Natural killer cell (primary cell): ENCODE measurements around the gene ANKLE2. TPM values are rescaled to one million over a fixed set of nuclear protein-coding genes. Genes with fewer than 3 reads are reported as not detected.
"Not testable (repeated sequence)": the region's sequence is repeated elsewhere in the genome, so short reads cannot be mapped to it uniquely, and the experiment has no call there.

Experiments used
- ATAC-seq, 3 donors: fragments of 150-1000 bp in 2 of 3; fragments of 200-7000 bp in 1 of 3; cut with Tn5 transposase; 1 replicate in 1 of 3; 2 replicates in 2 of 3; pipeline ENCODE4 v1.10.0; 2021; ENCODE audit warnings: mild to moderate bottlenecking in 2 of 3, moderate library complexity in 2 of 3
- DNase-seq, 2 donors: peaks; one replicate each; pipeline versions ENCODE4 v3.0.0 to v3.0.0-alpha.2; 2013 to 2021; ENCODE audit warnings: mixed read lengths in 1 of 2
- H3K27ac ChIP-seq: one replicate; pipeline ENCODE4 v1.5.1; 2013; ENCODE audit warnings: mild to moderate bottlenecking, low read length
- H3K27me3 ChIP-seq: one replicate; pipeline ENCODE4 v1.6.1; 2013; ENCODE audit warnings: low read length; ENCODE audit not compliant: control insufficient read depth, insufficient read depth
- H3K36me3 ChIP-seq: one replicate; pipeline ENCODE4 v1.6.1; 2013; ENCODE audit warnings: low read length; ENCODE audit not compliant: control insufficient read depth, insufficient read depth
- H3K4me1 ChIP-seq: one replicate; pipeline ENCODE4 v1.6.1; 2013; ENCODE audit warnings: low read length; ENCODE audit not compliant: control insufficient read depth, insufficient read depth
- H3K4me3 ChIP-seq: one replicate; pipeline ENCODE4 v1.5.1; 2013; ENCODE audit warnings: low read length
- H3K9me3 ChIP-seq: one replicate; pipeline ENCODE4 v1.6.1; 2013; ENCODE audit warnings: low read length; ENCODE audit not compliant: control insufficient read depth, insufficient read depth
- H3K27ac Mint-ChIP-seq, 2 donors: one replicate each; pipeline ENCODE4 v1.8.0; 2022; ENCODE audit warnings: mild to moderate bottlenecking in 2 of 2, mixed read lengths in 2 of 2, moderate library complexity in 1 of 2
- H3K27me3 Mint-ChIP-seq, 2 donors: one replicate each; pipeline ENCODE4 v1.8.0; 2022; ENCODE audit warnings: low read depth in 2 of 2, mixed read lengths in 2 of 2
- H3K36me3 Mint-ChIP-seq: one replicate; pipeline ENCODE4 v1.8.0; 2022; ENCODE audit warnings: mixed read lengths
- H3K4me1 Mint-ChIP-seq, 2 donors: one replicate each; pipeline ENCODE4 v1.8.0; 2022; ENCODE audit warnings: mixed read lengths in 2 of 2
- H3K4me3 Mint-ChIP-seq: one replicate; pipeline ENCODE4 v1.8.0; 2022; ENCODE audit warnings: mild to moderate bottlenecking, moderate library complexity, mixed read lengths
- H3K9me3 Mint-ChIP-seq, 2 donors: one replicate each; pipeline ENCODE4 v1.8.0; 2022; ENCODE audit warnings: mixed read lengths in 2 of 2
- CTCF ChIP-seq: fragments of 200-600 bp; IDR thresholded peaks from one replicate; pipeline ENCODE4 v1.8.0; 2022; ENCODE audit warnings: antibody characterized with exemption
- WGBS: methylation state at CpG from one replicate; pipeline ENCODE4 v1.1.7; 2013; ENCODE audit warnings: missing lambda C conversion rate; ENCODE audit not compliant: insufficient coverage; 5-methylcytosine and 5-hydroxymethylcytosine counted together
- intact Hi-C: fragments of 100-400 bp; cut with micrococcal nuclease; formaldehyde crosslinking; loops from one replicate; pipeline ENCODE4 v1.14.2; 2022
- total RNA-seq, 4 donors: library from RNA; stranded (reverse); fragments of 120-200 nt in 1 of 4; gene quantifications; one replicate each; pipeline versions ENCODE4 v1.2.3 to v1.2.4, GENCODE V29; 2013 to 2022

The ANKLE2 gene
- total RNA-seq, 3 donors from 2014 or later (not counting 1 experiment from before 2014, with no cell fraction given): 67.3 to 86.4 (median 84.6) TPM

GRCh38 chr12:132698341-132698740 is 63.3 kb downstream of the ANKLE2 start:
- Mint-ChIP-seq H3K27me3 (no peaks in the 10 kb centered on the region), H3K4me3 (no peak overlapping the region), H3K4me1 (peaks cover 0 to 3% of the 10 kb centered on the region in 2 donors), H3K9me3 (no peaks in the 10 kb centered on the region), H3K36me3 (no peaks in the 10 kb centered on the region), H3K27ac (no peak overlapping the region)
- Histone ChIP-seq H3K27me3 (no peaks in the 10 kb centered on the region), H3K9me3 (no peaks in the 10 kb centered on the region), H3K36me3 (no peaks in the 10 kb centered on the region), H3K4me1 (no peaks in the 10 kb centered on the region), H3K4me3 (no peak overlapping the region), H3K27ac (no peak overlapping the region)
- TF ChIP-seq CTCF: no peak
- no peak for DNase-seq
- 99% methylated on average over 4 of the region's 5 CpGs for whole genome bisulfite sequencing
- intact Hi-C loops: no loop called here
- no peak for ATAC-seq

- H3K9me3 Mint-ChIP-seq: no peaks in the 10 kb centered on the region
- no peaks in the 10 kb centered on the region for H3K27me3 Mint-ChIP-seq
- no peak overlapping the region for H3K4me3 Mint-ChIP-seq
- DNase-seq: no peak
- no peak overlapping the region for H3K27ac Mint-ChIP-seq
- H3K27me3 ChIP-seq: no peaks in the 10 kb centered on the region
- no peak overlapping the region for H3K4me3 ChIP-seq
- H3K27ac ChIP-seq: no peak overlapping the region
- intact Hi-C loops: no loop called here
- H3K4me1 Mint-ChIP-seq: no peaks in the 10 kb centered on the region
- no peak for ATAC-seq
- no peaks in the 10 kb centered on the region for H3K36me3 ChIP-seq
- TF ChIP-seq CTCF: no peak
- WGBS: 97% methylated on average over 12 of the region's 12 CpGs
- no peaks in the 10 kb centered on the region for H3K4me1 ChIP-seq
- H3K9me3 ChIP-seq: no peaks in the 10 kb centered on the region
- H3K36me3 Mint-ChIP-seq: no peaks in the 10 kb centered on the region
Measured at GRCh38 chr12:132695431-132695830, 66.2 kb downstream of the ANKLE2 start.

GRCh38 chr12:132694888-132695287 is 66.7 kb downstream of the ANKLE2 start:
- H3K27ac ChIP-seq, ATAC-seq, H3K4me3 Mint-ChIP-seq, intact Hi-C loops, H3K9me3 Mint-ChIP-seq, H3K27ac Mint-ChIP-seq, DNase-seq, H3K27me3 Mint-ChIP-seq, H3K4me3 ChIP-seq, H3K36me3 Mint-ChIP-seq, H3K27me3 ChIP-seq, H3K36me3 ChIP-seq, H3K4me1 ChIP-seq, H3K4me1 Mint-ChIP-seq, H3K9me3 ChIP-seq: not testable (repeated sequence)
- WGBS: 96% methylated on average over 3 of the region's 3 CpGs

GRCh38 chr12:132692030-132692429 is 69.6 kb downstream of the ANKLE2 start:
- H3K27me3 Mint-ChIP-seq, DNase-seq, intact Hi-C loops, H3K4me1 ChIP-seq, H3K4me3 Mint-ChIP-seq, ATAC-seq, H3K9me3 Mint-ChIP-seq, H3K36me3 Mint-ChIP-seq, H3K27ac ChIP-seq, H3K36me3 ChIP-seq, H3K9me3 ChIP-seq, H3K4me3 ChIP-seq, H3K27me3 ChIP-seq, H3K4me1 Mint-ChIP-seq, H3K27ac Mint-ChIP-seq: not testable (repeated sequence)
- WGBS: 100% methylated on average over 3 of the region's 3 CpGs

- no peak overlapping the region for H3K27ac Mint-ChIP-seq
- H3K27ac ChIP-seq: no peak overlapping the region
- H3K4me1 ChIP-seq: peaks cover 16% of the 10 kb centered on the region
- no peaks in the 10 kb centered on the region for H3K36me3 Mint-ChIP-seq
- no peaks in the 10 kb centered on the region for H3K27me3 ChIP-seq
- no peak overlapping the region for H3K4me3 ChIP-seq
- WGBS: 95% methylated on average over 9 of the region's 9 CpGs
- H3K36me3 ChIP-seq: no peaks in the 10 kb centered on the region
- intact Hi-C loops: no loop called here
- TF ChIP-seq CTCF: no peak
- no peaks in the 10 kb centered on the region for H3K27me3 Mint-ChIP-seq
- H3K9me3 ChIP-seq: no peaks in the 10 kb centered on the region
- peak overlapping the region; percentile 15 for H3K4me3 Mint-ChIP-seq
- DNase-seq (no peak), ATAC-seq (no peak)
- no peaks in the 10 kb centered on the region for H3K9me3 Mint-ChIP-seq
- H3K4me1 Mint-ChIP-seq: peaks cover 0 to 11% of the 10 kb centered on the region in 2 donors
Measured at GRCh38 chr12:132690112-132690511, 71.5 kb downstream of the ANKLE2 start.
